ENCODE data around the gene ZBTB7C. TPM values are rescaled to one million over a fixed set of nuclear protein-coding genes. Genes with fewer than 3 reads are reported as not detected.

The ZBTB7C gene
- polyA plus RNA-seq, 2 of the 4 experiments (the other 2 are of a cell fraction), result 0.10 to 0.12 TPM

DNA sequence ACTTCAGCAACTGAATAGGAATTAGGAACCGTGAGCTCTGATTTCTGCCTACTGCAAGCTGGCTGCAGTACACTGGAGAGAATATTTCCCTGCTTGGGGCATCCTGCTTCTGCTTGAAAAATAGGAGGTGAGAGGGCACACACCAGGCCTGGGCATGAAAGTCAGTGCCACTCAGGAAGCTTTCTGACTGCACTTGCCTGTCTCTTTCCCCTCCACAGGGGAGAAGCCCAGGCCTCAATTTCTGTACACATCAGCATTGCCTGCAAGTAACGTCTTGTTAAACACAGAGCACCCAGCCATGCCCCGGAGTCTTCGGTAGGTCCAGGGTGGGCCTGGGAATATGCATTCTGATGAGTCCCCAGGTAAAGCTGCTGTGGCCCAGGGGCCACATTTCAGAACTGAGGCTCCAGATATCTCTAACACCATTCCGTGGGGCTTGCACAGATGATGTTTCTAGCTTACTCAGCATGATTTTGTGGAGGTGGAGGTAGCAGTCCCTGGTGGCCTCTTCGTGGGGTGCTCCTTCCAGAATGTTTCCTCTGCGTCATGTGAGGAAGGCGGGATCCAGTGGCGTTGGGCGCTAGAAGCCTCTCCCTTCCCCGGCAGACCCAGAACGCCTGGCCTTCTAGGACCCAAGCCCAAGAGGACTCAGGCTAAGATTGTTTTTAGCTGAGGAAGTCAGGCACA, 114.1 kb downstream of the ZBTB7C start:
- H3K4me1 ChIP-seq, result peaks cover 15% of the 10 kb centered on the region; the same call in 2 of the 3 replicates
- ATAC-seq (no peak), FAIRE-seq (no peak), DNase-seq (ENCODE audit: low read depth in 1 of 2, low spot score in 1 of 2) (no peak)
- H3K27ac ChIP-seq, result 0 out of 6 replicates have a peak overlapping the region, but pooled peaks of 1 of the 2 experiments have one; percentile 26
- no peak overlapping the region for H3K4me2 ChIP-seq
- 96% methylated on average over 5 of the region's 12 CpGs for whole genome bisulfite sequencing (ENCODE audit: missing lambda C conversion rate)
- CTCF ChIA-PET, result interaction anchor here (0.9 to 1.8 kb wide), 7 partner anchors 10 to 170 kb away, joined by 3 to 7 read pairs (median 4); no protein-coding TSS in a partner anchor
- H3K9me3 ChIP-seq, result no peaks in the 10 kb centered on the region
- TF ChIP-seq MYC (IDR thresholded peaks at IDR 0.05; ENCODE audit: borderline replicate concordance, low read length) (no peak), REST (IDR thresholded peaks at IDR 0.05) (no peak), JUN (IDR thresholded peaks at IDR 0.05) (no peak), NFE2L2 (conservative IDR thresholded peaks at IDR 0.05; ENCODE audit: low read length) (no peak), EP300 (IDR thresholded peaks at IDR 0.05) (no peak), CTCF (IDR thresholded peaks at IDR 0.05) (no peak), MAFK (IDR thresholded peaks at IDR 0.05; ENCODE audit: partially characterized antibody) (peak; percentile 66), HOXB13 (CRISPR knock-in tag; IDR thresholded peaks at IDR 0.05; ENCODE audit: low read depth) (no peak)
- H3K4me3 ChIP-seq, result no peak overlapping the region
- POLR2A ChIA-PET, result no interaction called here

DNA sequence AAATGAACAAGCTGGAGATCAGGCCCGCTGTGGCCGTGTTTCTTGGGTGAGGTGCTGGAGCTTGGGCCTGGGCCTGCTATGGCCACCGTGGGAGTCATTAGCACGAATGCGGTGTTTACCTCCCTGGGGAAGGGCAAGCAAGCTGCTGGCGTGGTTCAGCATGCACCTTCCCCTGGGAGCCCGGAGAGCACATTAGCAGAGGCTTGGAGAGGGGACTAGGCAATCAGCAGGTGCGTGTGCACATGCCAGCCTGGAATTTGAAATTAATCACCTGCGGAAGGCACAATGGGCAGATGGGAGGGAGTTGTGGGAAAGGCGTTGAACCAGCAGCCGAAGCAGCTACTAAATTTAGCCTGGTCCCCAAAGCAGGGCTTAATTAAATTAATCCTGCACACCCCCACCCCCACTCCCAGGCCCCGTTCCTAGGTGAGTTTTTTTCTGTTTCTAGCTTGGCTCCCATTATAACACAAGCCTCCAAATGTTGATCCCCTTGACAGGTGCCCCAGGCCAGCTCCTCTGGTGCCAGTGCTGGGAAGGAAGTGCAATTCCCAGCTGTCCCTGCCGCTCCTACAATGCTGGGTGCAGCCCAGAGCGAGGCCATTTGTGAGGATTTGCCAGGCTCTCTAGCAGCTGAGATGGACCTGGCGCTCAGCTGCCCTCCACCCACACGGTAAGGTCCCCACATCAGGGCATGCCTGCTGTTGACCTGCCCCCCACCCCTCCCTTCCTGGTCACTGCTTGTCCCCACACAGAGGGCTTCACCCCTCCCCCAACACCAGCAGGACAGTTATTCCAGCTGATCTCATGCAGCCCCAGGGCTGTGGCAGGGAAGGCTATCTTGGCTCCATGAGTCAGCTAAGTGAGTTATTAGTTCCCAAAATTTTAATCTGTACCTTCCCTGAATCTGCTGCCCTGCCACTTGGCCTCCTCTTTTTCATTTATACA, 115.0 kb downstream of the ZBTB7C start:
- no peak overlapping the region for H3K4me3 ChIP-seq
- DNase-seq (ENCODE audit: low read depth in 1 of 2, low spot score in 1 of 2) (no peak), FAIRE-seq (no peak), ATAC-seq (0 out of 6 replicates have a peak, but pooled peaks of 1 of the 2 experiments have one; percentile 41)
- no peaks in the 10 kb centered on the region for H3K9me3 ChIP-seq
- WGBS (ENCODE audit: missing lambda C conversion rate), result 79% methylated on average over 11 of the region's 16 CpGs
- peaks cover 15% of the 10 kb centered on the region; the same call in 2 of the 3 replicates for H3K4me1 ChIP-seq
- ChIA-PET CTCF (interaction anchor here (0.7 to 1.8 kb wide), 8 partner anchors 10 to 171 kb away, joined by 3 to 7 read pairs (median 4); no protein-coding TSS in a partner anchor), POLR2A (no interaction called here)
- 0 out of 6 replicates have a peak overlapping the region, but pooled peaks of 1 of the 2 experiments have one; percentile 26 for H3K27ac ChIP-seq
- H3K4me2 ChIP-seq, result no peak overlapping the region
- TF ChIP-seq E2F6 (IDR thresholded peaks at IDR 0.05; ENCODE audit: borderline replicate concordance, low read depth) (no peak), MAFK (IDR thresholded peaks at IDR 0.05; ENCODE audit: partially characterized antibody) (no peak), EP300 (IDR thresholded peaks at IDR 0.05) (no peak), NR3C1 (IDR thresholded peaks at IDR 0.05) (no peak), HMGXB4 (CRISPR knock-in tag; IDR thresholded peaks at IDR 0.05; ENCODE audit: borderline replicate concordance) (no peak), POLR2AphosphoS2 (conservative IDR thresholded peaks at IDR 0.05; ENCODE audit: low read length) (no peak), RNF2 (IDR thresholded peaks at IDR 0.05; ENCODE audit: borderline replicate concordance, low read depth) (no peak), REST (IDR thresholded peaks at IDR 0.05) (no peak), FOSB (CRISPR knock-in tag; IDR thresholded peaks at IDR 0.05) (no peak), POLR2A (IDR thresholded peaks at IDR 0.05; ENCODE audit: low read length) (no peak), ZSCAN20 (CRISPR knock-in tag; IDR thresholded peaks at IDR 0.05) (no peak), CHD2 (IDR thresholded peaks at IDR 0.05; ENCODE audit: low read length, partially characterized antibody) (no peak), RARB (CRISPR knock-in tag; IDR thresholded peaks at IDR 0.05) (no peak), GATA3 (IDR thresholded peaks at IDR 0.05; ENCODE audit: borderline replicate concordance) (no peak), CEBPB (IDR thresholded peaks at IDR 0.05) (no peak), ESRRA (IDR thresholded peaks at IDR 0.05; ENCODE audit: borderline replicate concordance, low read length) (no peak)

Measured in A549 (cell line).